Uterus (tissue), 4 donors: ENCODE measurements around the gene ANGPTL4. TPM values are rescaled to one million over a fixed set of nuclear protein-coding genes. Genes with fewer than 3 reads are reported as not detected.

Experiments
- DNase-seq, 2 donors: peaks; one replicate each; pipeline ENCODE4 v3.0.0-alpha.2; 2019 to 2020
- H3K27ac ChIP-seq, 2 donors: fragments of 200-600 bp; sonication (generic); 1 replicate in 1 of 2; 2 replicates in 1 of 2; pipeline ENCODE4 v1.5.1; 2016 to 2018
- H3K27me3 ChIP-seq, 2 donors: fragments of 200-600 bp; sonication (generic); one replicate each; pipeline ENCODE4 v1.5.1; 2018 to 2019; ENCODE audit warnings: control low read depth in 1 of 2
- H3K36me3 ChIP-seq, 2 donors: fragments of 200-600 bp; sonication (generic); one replicate each; pipeline ENCODE4 v1.5.1; 2019; ENCODE audit warnings: control low read depth in 1 of 2
- H3K4me1 ChIP-seq, 2 donors: fragments of 200-600 bp; sonication (generic); one replicate each; pipeline ENCODE4 v1.5.1; 2018 to 2019; ENCODE audit warnings: control low read depth in 1 of 2
- H3K4me3 ChIP-seq, 2 donors: fragments of 200-600 bp; sonication (generic); 1 replicate in 1 of 2; 2 replicates in 1 of 2; pipeline ENCODE4 v1.5.1; 2018 to 2019; ENCODE audit warnings: mild to moderate bottlenecking in 1 of 2
- H3K9me3 ChIP-seq, 2 donors: fragments of 200-600 bp; sonication (generic); one replicate each; pipeline ENCODE4 v1.5.1; 2019; ENCODE audit warnings: control low read depth in 1 of 2
- POLR2A ChIP-seq, 2 donors: fragments of 450-650 bp; IDR thresholded peaks; one replicate each; pipeline ENCODE4 v1.6.1; 2016; ENCODE audit warnings: antibody characterized with exemption in 2 of 2, mild to moderate bottlenecking in 1 of 2, moderate library complexity in 1 of 2
- intact Hi-C: fragments of 100-400 bp; cut with DNase I; formaldehyde crosslinking; loops from one replicate; pipeline ENCODE4 v1.15.1; 2023; ENCODE audit warnings: low total_unique reads
- total RNA-seq, 4 donors: library from RNA; depleted of rRNA in 3 of 4; stranded (reverse); fragments of >200 nt in 3 of 4; gene quantifications; one replicate each; pipeline versions ENCODE4 v1.1.0 to v1.2.4, GENCODE V29; 2014 to 2023
- TF ChIP-seq, protein P1 (sequence below), 4 experiments: fragments of 200-600 bp in 2 of 4; fragments of 450-650 bp in 2 of 4; sonication (generic) in 2 of 4; IDR thresholded peaks; one replicate each; pipeline ENCODE4 v1.5.1; 2016 to 2019; ENCODE audit warnings: antibody characterized with exemption in 4 of 4, mild to moderate bottlenecking in 2 of 4, moderate library complexity in 1 of 4
- donor health status: DM: yes; HTN: yes; CAD: no.

Gene ANGPTL4
- total RNA-seq, 4 donors from 2014 or later, result 0.76 to 21.2 (median 13.5) TPM

DNA sequence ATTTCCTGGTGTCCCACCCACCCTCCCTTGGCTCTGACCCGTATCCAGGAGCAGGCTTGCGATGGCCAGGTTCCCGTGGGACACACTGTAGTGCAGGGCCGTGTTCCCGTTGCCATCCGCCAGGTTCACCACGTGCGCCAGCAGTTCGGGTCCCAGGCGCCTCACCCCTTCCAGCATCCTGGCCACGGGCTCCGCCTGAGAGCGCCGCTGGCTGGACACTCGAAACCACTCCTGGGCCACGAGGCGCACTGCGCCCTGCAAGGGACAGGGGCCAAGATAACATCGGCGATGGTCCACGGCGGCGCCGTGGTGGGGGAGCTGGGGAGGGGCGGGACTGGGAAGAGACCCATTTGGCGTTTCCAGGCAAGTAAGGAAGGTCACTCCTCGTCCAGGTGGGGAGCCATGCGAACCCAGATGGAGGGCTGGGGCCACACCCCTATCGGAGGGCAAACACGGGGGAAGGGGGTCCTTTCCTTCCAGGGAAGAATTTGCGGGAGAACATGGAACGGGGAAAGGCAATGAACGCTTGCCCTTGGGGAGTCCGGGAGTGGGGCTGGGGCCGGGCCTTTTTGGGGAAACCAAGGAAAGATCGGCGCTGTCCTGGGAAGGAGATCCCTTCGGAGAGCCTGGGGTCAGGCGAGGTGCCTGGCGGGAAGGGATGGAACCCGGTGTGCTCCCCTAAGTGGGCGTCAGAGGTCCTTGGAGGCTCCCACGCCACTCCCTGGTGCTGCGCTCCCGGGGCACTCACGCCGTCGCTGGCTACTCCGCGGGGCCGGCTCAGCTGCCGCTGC is 30.8 kb upstream of the ANGPTL4 start:
- H3K36me3 ChIP-seq, result no peaks in the 10 kb centered on the region
- H3K4me3 ChIP-seq, result no peak overlapping the region
- intact Hi-C loops, result no loop called here
- peaks cover 0 to 14% of the 10 kb centered on the region in 2 donors for H3K27me3 ChIP-seq
- no peaks in the 10 kb centered on the region for H3K9me3 ChIP-seq
- DNase-seq, result no peak
- TF ChIP-seq POLR2A (IDR thresholded peaks at IDR 0.05), result no peak
- TF ChIP-seq, protein P1, sequence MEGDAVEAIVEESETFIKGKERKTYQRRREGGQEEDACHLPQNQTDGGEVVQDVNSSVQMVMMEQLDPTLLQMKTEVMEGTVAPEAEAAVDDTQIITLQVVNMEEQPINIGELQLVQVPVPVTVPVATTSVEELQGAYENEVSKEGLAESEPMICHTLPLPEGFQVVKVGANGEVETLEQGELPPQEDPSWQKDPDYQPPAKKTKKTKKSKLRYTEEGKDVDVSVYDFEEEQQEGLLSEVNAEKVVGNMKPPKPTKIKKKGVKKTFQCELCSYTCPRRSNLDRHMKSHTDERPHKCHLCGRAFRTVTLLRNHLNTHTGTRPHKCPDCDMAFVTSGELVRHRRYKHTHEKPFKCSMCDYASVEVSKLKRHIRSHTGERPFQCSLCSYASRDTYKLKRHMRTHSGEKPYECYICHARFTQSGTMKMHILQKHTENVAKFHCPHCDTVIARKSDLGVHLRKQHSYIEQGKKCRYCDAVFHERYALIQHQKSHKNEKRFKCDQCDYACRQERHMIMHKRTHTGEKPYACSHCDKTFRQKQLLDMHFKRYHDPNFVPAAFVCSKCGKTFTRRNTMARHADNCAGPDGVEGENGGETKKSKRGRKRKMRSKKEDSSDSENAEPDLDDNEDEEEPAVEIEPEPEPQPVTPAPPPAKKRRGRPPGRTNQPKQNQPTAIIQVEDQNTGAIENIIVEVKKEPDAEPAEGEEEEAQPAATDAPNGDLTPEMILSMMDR (IDR thresholded peaks at IDR 0.05), result no peak
- H3K4me1 ChIP-seq, result peaks cover 0 to 16% of the 10 kb centered on the region in 2 donors
- no peak overlapping the region for H3K27ac ChIP-seq

- H3K4me3 ChIP-seq, result no peak overlapping the region
These were observed 30.0 kb upstream of the ANGPTL4 start for GRCh38 chr19:8333767-8334457.

DNA sequence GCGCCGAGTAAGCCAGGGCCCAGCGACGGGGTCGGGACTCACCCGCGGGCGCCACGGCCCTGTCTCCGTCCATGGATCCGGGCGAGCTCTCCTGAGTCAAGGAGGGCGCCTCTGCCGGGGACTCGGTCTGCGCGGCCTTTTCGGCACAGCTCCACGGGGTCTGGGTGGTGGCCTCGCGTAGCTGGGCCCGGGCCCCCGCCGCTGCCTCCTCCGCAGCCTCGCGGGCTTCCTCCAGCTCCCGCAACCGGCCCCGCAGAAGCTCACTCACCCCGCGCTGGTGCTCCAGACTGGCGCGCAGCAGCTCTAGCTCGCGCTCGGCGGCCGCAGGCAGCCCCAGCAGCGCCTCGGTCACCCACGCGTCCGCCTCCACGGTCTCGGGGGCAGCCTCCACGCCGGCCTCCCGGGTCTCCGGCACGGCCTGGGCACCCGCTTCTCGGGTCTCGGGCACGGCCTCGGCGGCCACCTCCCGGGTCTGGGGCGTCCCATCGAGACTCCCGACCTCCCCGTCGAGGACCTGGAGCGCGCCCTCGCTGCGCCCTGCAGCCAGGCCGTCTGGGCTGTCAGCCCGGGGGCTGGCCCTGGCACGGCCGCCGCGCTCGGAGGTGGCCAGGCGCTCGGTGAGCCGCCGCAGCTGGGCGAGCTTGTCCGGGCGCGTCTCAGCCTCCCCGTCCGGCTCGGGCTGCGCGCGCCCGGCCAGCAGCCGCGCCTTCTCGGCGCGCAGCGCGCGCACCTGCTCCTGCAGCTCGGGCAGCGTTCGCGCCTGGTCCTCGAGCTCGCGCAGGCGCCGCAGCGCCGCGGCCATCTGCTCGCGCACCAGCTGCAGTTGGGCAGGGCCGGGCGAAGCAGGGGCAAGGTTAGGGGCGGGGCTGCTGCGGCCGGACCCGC is 29.3 kb upstream of the ANGPTL4 start:
- intact Hi-C loops, result no loop called here
- Histone ChIP-seq H3K4me3 (no peak overlapping the region), H3K36me3 (no peaks in the 10 kb centered on the region), H3K4me1 (peaks cover 0 to 16% of the 10 kb centered on the region in 2 donors), H3K27ac (no peak overlapping the region), H3K9me3 (no peaks in the 10 kb centered on the region), H3K27me3 (peaks cover 0 to 14% of the 10 kb centered on the region in 2 donors)
- DNase-seq, result no peak
- TF ChIP-seq, protein P1 (IDR thresholded peaks at IDR 0.05), result no peak
- no peak for TF ChIP-seq POLR2A (IDR thresholded peaks at IDR 0.05)

More at GRCh38 chr19:8333767-8334457, 30.0 kb upstream of the ANGPTL4 start:
- Histone ChIP-seq H3K27ac (no peak overlapping the region), H3K36me3 (no peaks in the 10 kb centered on the region), H3K4me1 (peaks cover 0 to 16% of the 10 kb centered on the region in 2 donors), H3K27me3 (peaks cover 0 to 14% of the 10 kb centered on the region in 2 donors), H3K9me3 (no peaks in the 10 kb centered on the region)
- DNase-seq, result no peak
- no peak for TF ChIP-seq POLR2A (IDR thresholded peaks at IDR 0.05)
- TF ChIP-seq, protein P1 (IDR thresholded peaks at IDR 0.05), result no peak
- intact Hi-C loops, result no loop called here

DNA sequence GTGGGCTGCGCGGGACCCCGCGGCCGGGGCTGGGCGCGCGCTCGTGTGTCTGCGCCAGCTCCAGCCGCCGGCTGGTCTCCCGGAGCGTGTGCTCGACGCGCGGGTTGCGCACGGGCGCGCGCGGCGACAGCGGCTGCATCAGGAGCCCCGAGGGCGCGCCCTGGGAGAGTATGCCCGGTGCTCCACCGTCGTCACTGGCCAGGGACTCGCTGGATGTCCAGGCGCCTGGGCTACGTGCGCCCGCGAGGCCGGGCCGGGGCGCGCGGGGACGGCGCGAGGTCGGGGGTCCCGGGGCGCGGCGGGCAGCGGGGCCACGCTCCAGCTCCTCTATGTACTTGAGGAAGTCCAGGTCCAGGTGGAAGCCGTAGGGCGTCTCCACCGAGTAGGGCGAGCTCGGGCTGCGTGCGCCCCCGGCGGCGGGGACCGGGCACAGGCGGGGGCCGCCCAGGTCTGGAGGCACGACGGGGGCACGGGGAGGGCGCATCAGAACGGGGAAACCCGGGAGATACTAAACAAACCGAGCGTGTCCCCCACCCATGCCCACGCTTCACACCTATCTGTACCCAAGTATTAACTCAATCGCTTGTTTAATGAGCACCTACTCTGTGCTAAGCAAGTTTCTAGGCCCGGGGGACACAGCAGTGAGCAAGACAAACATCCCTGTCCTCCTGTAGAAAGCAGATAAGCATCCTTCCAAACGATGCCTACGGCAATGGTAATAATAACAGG is 28.4 kb upstream of the ANGPTL4 start:
- intact Hi-C loops, result no loop called here
- no peak for TF ChIP-seq POLR2A (IDR thresholded peaks at IDR 0.05)
- TF ChIP-seq, protein P1 (IDR thresholded peaks at IDR 0.05), result no peak
- H3K9me3 ChIP-seq, result no peaks in the 10 kb centered on the region
- peaks cover 0 to 16% of the 10 kb centered on the region in 2 donors for H3K4me1 ChIP-seq
- no peak overlapping the region for H3K4me3 ChIP-seq
- no peaks in the 10 kb centered on the region for H3K36me3 ChIP-seq
- H3K27me3 ChIP-seq, result peaks cover 0 to 14% of the 10 kb centered on the region in 2 donors
- DNase-seq, result no peak
- no peak overlapping the region for H3K27ac ChIP-seq
